Spleen (tissue), 7 donors: ENCODE measurements around the gene GPR50.

Source experiments
- POLR2AphosphoS5 ChIP-seq, 3 donors: sonication (generic); formaldehyde crosslinking; IDR thresholded peaks; one replicate each; pipeline ENCODE4 v1.5.1; 2017; ENCODE audit warnings: antibody characterized with exemption in 3 of 3
- TF ChIP-seq, protein P1 (sequence below), 11 experiments: fragments of 200-600 bp in 7 of 11; fragments of 450-650 bp in 4 of 11; sonication (generic) in 4 of 11; IDR thresholded peaks in 8 of 11; conservative IDR thresholded peaks in 3 of 11; 1 replicate in 7 of 11; 2 replicates in 4 of 11; pipeline versions ENCODE4 v1.4.0 to v1.8.0; 2016 to 2021; ENCODE audit warnings: antibody characterized with exemption in 11 of 11, inconsistent platforms in 4 of 11, mild to moderate bottlenecking in 1 of 11
- donor health status: DM: no; HTN: no; CAD: no; lungs with moderate emphysema.
- donor health status: DM: no; HTN: no; CAD: no.
- donor health status: DM: no; HTN: no; CAD: no.

DNA sequence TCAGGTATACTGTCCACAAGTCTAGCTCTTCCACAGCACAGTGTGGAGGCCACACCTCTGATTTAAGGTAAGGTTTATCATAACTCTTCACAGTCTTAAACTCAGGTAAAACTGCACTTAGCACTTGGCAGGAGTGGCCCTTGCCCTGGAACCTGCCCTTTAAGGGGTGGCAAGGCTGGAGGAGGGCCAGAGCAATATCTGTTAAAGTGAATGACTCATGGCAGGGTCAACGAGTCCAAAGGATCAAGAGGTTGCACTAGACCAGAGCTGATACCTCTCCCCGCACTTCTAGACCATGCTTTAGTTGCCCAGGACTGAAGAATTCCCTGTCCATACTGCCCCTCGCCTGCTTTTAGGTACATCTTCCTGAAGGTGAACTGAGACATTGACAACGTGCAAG, 14.7 kb upstream of the GPR50 start:
- TF ChIP-seq, protein P1, sequence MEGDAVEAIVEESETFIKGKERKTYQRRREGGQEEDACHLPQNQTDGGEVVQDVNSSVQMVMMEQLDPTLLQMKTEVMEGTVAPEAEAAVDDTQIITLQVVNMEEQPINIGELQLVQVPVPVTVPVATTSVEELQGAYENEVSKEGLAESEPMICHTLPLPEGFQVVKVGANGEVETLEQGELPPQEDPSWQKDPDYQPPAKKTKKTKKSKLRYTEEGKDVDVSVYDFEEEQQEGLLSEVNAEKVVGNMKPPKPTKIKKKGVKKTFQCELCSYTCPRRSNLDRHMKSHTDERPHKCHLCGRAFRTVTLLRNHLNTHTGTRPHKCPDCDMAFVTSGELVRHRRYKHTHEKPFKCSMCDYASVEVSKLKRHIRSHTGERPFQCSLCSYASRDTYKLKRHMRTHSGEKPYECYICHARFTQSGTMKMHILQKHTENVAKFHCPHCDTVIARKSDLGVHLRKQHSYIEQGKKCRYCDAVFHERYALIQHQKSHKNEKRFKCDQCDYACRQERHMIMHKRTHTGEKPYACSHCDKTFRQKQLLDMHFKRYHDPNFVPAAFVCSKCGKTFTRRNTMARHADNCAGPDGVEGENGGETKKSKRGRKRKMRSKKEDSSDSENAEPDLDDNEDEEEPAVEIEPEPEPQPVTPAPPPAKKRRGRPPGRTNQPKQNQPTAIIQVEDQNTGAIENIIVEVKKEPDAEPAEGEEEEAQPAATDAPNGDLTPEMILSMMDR (IDR thresholded peaks at IDR 0.05 in 8 of 11, conservative IDR thresholded peaks at IDR 0.05 in 3 of 11) = no peak
- TF ChIP-seq POLR2AphosphoS5 (IDR thresholded peaks at IDR 0.05) = no peak
